ENCODE data around the gene SNAI1. TPM values are rescaled to one million over a fixed set of nuclear protein-coding genes. Genes with fewer than 3 reads are reported as not detected.
A peak's percentile ranks its signal among the peaks of the same experiment; 100 is the strongest.
"Not testable (repeated sequence)": the region's sequence is repeated elsewhere in the genome, so short reads cannot be mapped to it uniquely, and the experiment has no call there.

SNAI1 gene
- polyA plus RNA-seq, 4 donors = 7.9 to 18.5 (median 13.9) TPM

GRCh38 chr20:50008007-50008406, 25.2 kb downstream of the SNAI1 start:
- DNase-seq (ENCODE audit: low read depth in 4 of 4, low spot score in 2 of 4) = no peak

GRCh38 chr20:50009521-50010454, 27.0 kb downstream of the SNAI1 start:
- no peak for DNase-seq (ENCODE audit: low read depth in 4 of 4, low spot score in 2 of 4)

GRCh38 chr20:50011597-50011996, 28.8 kb downstream of the SNAI1 start:
- DNase-seq (ENCODE audit: low read depth in 4 of 4, low spot score in 2 of 4) = not testable (repeated sequence)

GRCh38 chr20:50012282-50013263, 29.8 kb downstream of the SNAI1 start:
- no peak for DNase-seq (ENCODE audit: low read depth in 4 of 4, low spot score in 2 of 4)

GRCh38 chr20:50013976-50014375, 31.2 kb downstream of the SNAI1 start:
- DNase-seq (ENCODE audit: low read depth in 4 of 4, low spot score in 2 of 4) = no peak

- DNase-seq (ENCODE audit: low read depth in 4 of 4, low spot score in 2 of 4) = peak in 1 of 4 donors; percentile 59
Measured at GRCh38 chr20:50014570-50015562, 32.1 kb downstream of the SNAI1 start.

- no peak for DNase-seq (ENCODE audit: low read depth in 4 of 4, low spot score in 2 of 4)
Measured at GRCh38 chr20:50015636-50015992, 32.8 kb downstream of the SNAI1 start.

GRCh38 chr20:50015993-50016770, 33.4 kb downstream of the SNAI1 start:
- DNase-seq (ENCODE audit: low read depth in 4 of 4, low spot score in 2 of 4) = peak in 1 of 4 donors; percentile 50

- DNase-seq (ENCODE audit: low read depth in 4 of 4, low spot score in 2 of 4) = no peak
Measured at GRCh38 chr20:50017160-50017559, 34.4 kb downstream of the SNAI1 start.

GRCh38 chr20:50017576-50018248, 34.9 kb downstream of the SNAI1 start:
- DNase-seq (ENCODE audit: low read depth in 4 of 4, low spot score in 2 of 4) = no peak

GRCh38 chr20:50019466-50020256, 36.9 kb downstream of the SNAI1 start:
- no peak for DNase-seq (ENCODE audit: low read depth in 4 of 4, low spot score in 2 of 4)

GRCh38 chr20:50020288-50020687, 37.5 kb downstream of the SNAI1 start:
- DNase-seq (ENCODE audit: low read depth in 4 of 4, low spot score in 2 of 4) = no peak

- no peak for DNase-seq (ENCODE audit: low read depth in 4 of 4, low spot score in 2 of 4)
Measured at GRCh38 chr20:50022676-50023075, 39.9 kb downstream of the SNAI1 start.

GRCh38 chr20:50023116-50023805, 40.5 kb downstream of the SNAI1 start:
- DNase-seq (ENCODE audit: low read depth in 4 of 4, low spot score in 2 of 4) = no peak

GRCh38 chr20:50026746-50027575, 44.2 kb downstream of the SNAI1 start:
- no peak for DNase-seq (ENCODE audit: low read depth in 4 of 4, low spot score in 2 of 4)

- DNase-seq (ENCODE audit: low read depth in 4 of 4, low spot score in 2 of 4) = no peak
Measured at GRCh38 chr20:50027611-50028105, 44.9 kb downstream of the SNAI1 start.

Data from left renal cortex interstitium (tissue), 4 donors.